GM18867 (cell line): ENCODE data around the gene DGKQ.

Source experiments
- ATAC-seq: cut with Tn5 transposase; IDR thresholded peaks from one replicate; pipeline ENCODE4 v1.9.1; 2021; ENCODE audit warnings: mild to moderate bottlenecking, moderate library complexity; ENCODE audit not compliant: unreplicated experiment

DGKQ gene

GRCh38 chr4:973431-974397 is at the start of gene DGKQ:
Gene DGKQ, minus strand, starts transcription at chr4:973569. Its CDS starts 87 bp downstream, at chr4:973482.
- ATAC-seq, result peak; percentile 75

GRCh38 chr4:1022739-1023066 is 49.3 kb upstream of the DGKQ start:
- no peak for ATAC-seq

- ATAC-seq, result no peak
Measured at GRCh38 chr4:1022051-1022738, 48.8 kb upstream of the DGKQ start.

GRCh38 chr4:1021386-1022050 is 48.1 kb upstream of the DGKQ start:
- ATAC-seq, result peak; percentile 62

GRCh38 chr4:1019729-1020470 is 46.5 kb upstream of the DGKQ start:
- ATAC-seq, result no peak

- ATAC-seq, result no peak
Measured at GRCh38 chr4:1019320-1019719, 46.0 kb upstream of the DGKQ start.

GRCh38 chr4:1018147-1019020 is 45.0 kb upstream of the DGKQ start:
- ATAC-seq, result no peak

GRCh38 chr4:1017706-1018105 is 44.3 kb upstream of the DGKQ start:
- no peak for ATAC-seq

- ATAC-seq, result no peak
Measured at GRCh38 chr4:1017211-1017610, 43.8 kb upstream of the DGKQ start.

GRCh38 chr4:1015746-1016145 is 42.4 kb upstream of the DGKQ start:
- ATAC-seq, result no peak

- ATAC-seq, result no peak
Measured at GRCh38 chr4:1015179-1015578, 41.8 kb upstream of the DGKQ start.

GRCh38 chr4:1014291-1015167 is 41.2 kb upstream of the DGKQ start:
- no peak for ATAC-seq

- ATAC-seq, result no peak
Measured at GRCh38 chr4:1013225-1014073, 40.1 kb upstream of the DGKQ start.

- ATAC-seq, result no peak
Measured at GRCh38 chr4:1012034-1012739, 38.8 kb upstream of the DGKQ start.

GRCh38 chr4:1011666-1012033 is 38.3 kb upstream of the DGKQ start:
- ATAC-seq, result no peak

- peak; percentile 47 for ATAC-seq
Measured at GRCh38 chr4:1011022-1011665, 37.8 kb upstream of the DGKQ start, which contains the start of gene FGFRL1. Gene FGFRL1, plus strand, starts transcription at chr4:1011626. Its CDS starts 860 bp downstream, at chr4:1012486.
